Breast epithelium (tissue), 3 donors: ENCODE measurements around the gene CSTF2T.
"Not testable (repeated sequence)": the region's sequence is repeated elsewhere in the genome, so short reads cannot be mapped to it uniquely, and the experiment has no call there.

ENCODE experiments used
- POLR2A ChIP-seq: fragments of 450-650 bp; IDR thresholded peaks from one replicate; pipeline ENCODE4 v1.6.1; 2016; ENCODE audit warnings: antibody characterized with exemption, mild to moderate bottlenecking, moderate library complexity
- POLR2AphosphoS5 ChIP-seq, 3 donors: sonication (generic); formaldehyde crosslinking; IDR thresholded peaks; one replicate each; pipeline ENCODE4 v1.6.1; 2017; ENCODE audit warnings: antibody characterized with exemption in 3 of 3
- TF ChIP-seq, protein P1 (sequence below), 3 donors: fragments of 450-650 bp; IDR thresholded peaks; one replicate each; pipeline ENCODE4 v1.5.1; 2016 to 2017; ENCODE audit warnings: antibody characterized with exemption in 3 of 3, mild to moderate bottlenecking in 3 of 3, moderate library complexity in 3 of 3

DNA sequence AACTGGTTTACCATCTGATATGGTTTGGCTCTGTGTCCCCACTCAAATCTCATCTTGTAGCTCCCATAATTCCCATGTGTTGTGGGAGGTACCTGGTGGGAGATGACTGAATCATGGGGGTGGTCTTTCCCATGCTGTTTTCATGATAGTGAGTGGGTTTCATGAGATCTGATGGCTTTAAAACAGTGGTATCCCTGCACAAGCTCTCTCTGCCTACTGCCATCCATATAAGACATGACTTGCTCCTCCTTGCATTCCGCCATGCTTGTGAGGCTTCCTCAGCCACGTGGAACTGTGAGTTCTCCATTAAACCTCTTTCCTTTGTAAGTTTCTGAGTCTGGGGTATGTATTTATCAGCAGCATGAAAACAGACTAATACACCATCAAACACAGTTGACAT, 10.6 kb downstream of the CSTF2T start:
- TF ChIP-seq, protein P1, sequence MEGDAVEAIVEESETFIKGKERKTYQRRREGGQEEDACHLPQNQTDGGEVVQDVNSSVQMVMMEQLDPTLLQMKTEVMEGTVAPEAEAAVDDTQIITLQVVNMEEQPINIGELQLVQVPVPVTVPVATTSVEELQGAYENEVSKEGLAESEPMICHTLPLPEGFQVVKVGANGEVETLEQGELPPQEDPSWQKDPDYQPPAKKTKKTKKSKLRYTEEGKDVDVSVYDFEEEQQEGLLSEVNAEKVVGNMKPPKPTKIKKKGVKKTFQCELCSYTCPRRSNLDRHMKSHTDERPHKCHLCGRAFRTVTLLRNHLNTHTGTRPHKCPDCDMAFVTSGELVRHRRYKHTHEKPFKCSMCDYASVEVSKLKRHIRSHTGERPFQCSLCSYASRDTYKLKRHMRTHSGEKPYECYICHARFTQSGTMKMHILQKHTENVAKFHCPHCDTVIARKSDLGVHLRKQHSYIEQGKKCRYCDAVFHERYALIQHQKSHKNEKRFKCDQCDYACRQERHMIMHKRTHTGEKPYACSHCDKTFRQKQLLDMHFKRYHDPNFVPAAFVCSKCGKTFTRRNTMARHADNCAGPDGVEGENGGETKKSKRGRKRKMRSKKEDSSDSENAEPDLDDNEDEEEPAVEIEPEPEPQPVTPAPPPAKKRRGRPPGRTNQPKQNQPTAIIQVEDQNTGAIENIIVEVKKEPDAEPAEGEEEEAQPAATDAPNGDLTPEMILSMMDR (IDR thresholded peaks at IDR 0.05) = not testable (repeated sequence)
- TF ChIP-seq POLR2A; POLR2AphosphoS5 (IDR thresholded peaks at IDR 0.05): not testable (repeated sequence)
